ENCODE results near the gene ELOA. TPM values are rescaled to one million over a fixed set of nuclear protein-coding genes. Genes with fewer than 3 reads are reported as not detected.
A peak's percentile ranks its signal among the peaks of the same experiment; 100 is the strongest.

The ELOA gene
- total RNA-seq, 1 donor from 2014 or later: 30.4 TPM

GRCh38 chr1:23809751-23810171 lies 66.5 kb downstream of the ELOA start:
- Mint-ChIP-seq H3K9me3 (no peaks in the 10 kb centered on the region), H3K4me3 (no peak overlapping the region), H3K4me1 (no peaks in the 10 kb centered on the region), H3K36me3 (peaks cover 22% of the 10 kb centered on the region), H3K27me3 (ENCODE audit: low read depth) (no peaks in the 10 kb centered on the region), H3K27ac (peak overlapping the region; percentile 15)
- TF ChIP-seq CTCF (IDR thresholded peaks at IDR 0.05; ENCODE audit: unreplicated experiment): no peak
- no peak for DNase-seq (ENCODE audit: low spot score in 2 of 2, unreplicated experiment in 2 of 2)

GRCh38 chr1:23810818-23811540 lies 67.7 kb downstream of the ELOA start:
- peaks cover 13% of the 10 kb centered on the region for H3K36me3 Mint-ChIP-seq
- H3K4me1 Mint-ChIP-seq: no peaks in the 10 kb centered on the region
- DNase-seq (ENCODE audit: low spot score in 2 of 2, unreplicated experiment in 2 of 2): no peak
- no peak overlapping the region for H3K4me3 Mint-ChIP-seq
- H3K27me3 Mint-ChIP-seq (ENCODE audit: low read depth): no peaks in the 10 kb centered on the region
- no peaks in the 10 kb centered on the region for H3K9me3 Mint-ChIP-seq
- TF ChIP-seq CTCF (IDR thresholded peaks at IDR 0.05; ENCODE audit: unreplicated experiment): no peak
- no peak overlapping the region for H3K27ac Mint-ChIP-seq

Other genes starting within 250 kb of the ELOA start
- gene E2F2, start 212.2 kb upstream of the ELOA start, total RNA-seq: 4.2 to 5.7 TPM (median 4.8 TPM) in 3 replicates
- gene ID3, start 184.0 kb upstream of the ELOA start, total RNA-seq: 456 to 487 TPM (median 468 TPM) in 3 replicates
- 1,158 to 1,228 TPM (median 1,198 TPM) in 3 replicates for gene RPL11, start 51.7 kb upstream of the ELOA start, total RNA-seq
- gene PITHD1, start 34.9 kb downstream of the ELOA start, total RNA-seq: 52.1 to 53.9 TPM (median 52.7 TPM) in 3 replicates
- gene LYPLA2, start 47.7 kb downstream of the ELOA start, total RNA-seq: 75.5 to 79.1 TPM (median 76.3 TPM) in 3 replicates
- 22.5 to 26.9 TPM (median 26.9 TPM) in 3 replicates for gene GALE, start 57.3 kb downstream of the ELOA start, total RNA-seq
- gene HMGCL, start 82.0 kb downstream of the ELOA start, total RNA-seq: 27.4 to 30.7 TPM (median 29.2 TPM) in 3 replicates
- gene FUCA1, start 124.8 kb downstream of the ELOA start, total RNA-seq: 18.9 to 21.3 TPM (median 19.0 TPM) in 3 replicates
- gene CNR2, start 169.9 kb downstream of the ELOA start, total RNA-seq: not detected in 3 replicates
- 134 to 150 TPM (median 149 TPM) in 3 replicates for gene PNRC2, start 216.4 kb downstream of the ELOA start, total RNA-seq
- gene SRSF10, start 236.9 kb downstream of the ELOA start, total RNA-seq: 201 to 216 TPM (median 208 TPM) in 3 replicates

Measured in mesothelial cell of epicardium (in vitro differentiated cells).